Ecto neural progenitor cell (in vitro differentiated cells): ENCODE measurements around the gene HACL1.

ENCODE experiments used
- DNase-seq: peaks from one replicate; pipeline ENCODE4 v3.0.0-alpha.2; 2018; ENCODE audit warnings: low spot score

The HACL1 gene

DNA sequence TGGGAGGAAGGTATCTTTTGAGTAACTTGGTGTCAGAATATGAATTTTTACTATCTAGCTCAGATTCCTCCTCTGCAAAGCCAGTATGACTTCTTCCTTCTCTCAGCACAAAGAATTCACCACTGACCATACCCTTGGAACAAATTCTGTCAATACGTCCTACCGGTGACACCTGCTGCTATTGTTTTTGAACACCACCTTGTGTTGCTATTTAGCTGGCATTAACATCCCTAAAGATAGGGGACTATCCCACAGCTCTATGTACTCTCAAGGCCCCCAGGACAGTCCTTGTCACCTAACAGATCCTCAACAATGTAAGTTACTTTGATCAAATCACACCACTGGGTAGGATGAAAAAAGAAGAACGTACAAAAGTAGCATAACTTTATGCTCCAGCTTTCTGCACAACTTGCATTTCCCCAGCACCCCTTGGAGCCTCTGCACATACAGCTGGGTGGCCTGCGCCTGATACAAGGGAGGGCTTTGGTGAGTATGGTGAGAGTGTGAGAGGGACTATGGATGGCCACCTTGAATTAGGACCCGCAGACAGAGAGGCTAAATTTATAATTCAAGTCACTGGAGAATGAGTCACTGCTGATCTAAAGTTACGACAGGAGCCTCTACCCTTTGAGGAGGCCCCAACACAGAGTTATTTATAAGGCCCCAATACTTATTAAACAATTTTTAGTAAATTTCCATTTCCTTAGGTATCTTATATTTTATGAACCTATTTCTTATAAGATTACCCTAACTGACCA, 77.5 kb downstream of the HACL1 start:
- DNase-seq: no peak

DNA sequence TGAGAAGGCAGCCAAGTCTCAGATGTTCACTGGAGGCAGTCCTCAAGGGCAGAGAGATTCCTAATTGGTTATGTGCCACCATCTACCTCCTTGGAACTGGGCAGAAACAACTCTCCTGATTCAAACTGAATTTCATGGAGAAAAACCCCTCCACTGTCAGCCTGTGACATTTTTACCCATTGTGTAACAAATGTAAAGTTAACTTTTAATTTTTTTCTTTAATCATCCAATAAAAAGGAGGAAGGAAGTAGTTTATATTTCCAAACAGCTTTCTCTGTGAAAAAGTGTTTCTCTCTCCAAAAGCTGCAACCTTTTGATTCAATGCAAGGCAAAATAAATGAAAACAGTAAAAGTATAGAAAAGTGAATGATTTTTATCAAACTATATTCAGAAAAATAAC, 79.4 kb downstream of the HACL1 start:
- no peak for DNase-seq

DNA sequence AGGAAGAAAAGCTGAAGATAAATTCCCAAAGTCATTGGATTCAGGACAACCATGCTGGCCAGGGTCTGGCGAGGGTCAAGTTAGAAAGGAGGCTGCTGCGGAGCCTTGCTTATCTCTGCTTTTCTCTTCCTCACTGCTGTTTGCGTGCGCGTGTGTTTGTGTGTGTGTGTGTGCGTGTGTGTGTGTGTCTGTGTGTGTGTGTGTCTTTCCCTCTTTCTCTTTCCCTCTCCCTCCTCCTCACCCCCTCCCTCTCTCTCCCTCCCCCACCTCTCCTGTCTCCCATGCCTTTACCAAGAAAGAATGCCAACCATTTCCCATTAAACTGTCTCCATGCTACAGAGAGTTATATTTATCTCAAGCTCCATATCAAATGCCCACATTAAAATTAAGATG, 79.8 kb downstream of the HACL1 start, which contains the start of gene COLQ:
TSS of gene COLQ (minus strand) at position 134 of the 393 bp plus-strand sequence. CDS start at position 53, 81 bp downstream.
- DNase-seq: no peak

DNA sequence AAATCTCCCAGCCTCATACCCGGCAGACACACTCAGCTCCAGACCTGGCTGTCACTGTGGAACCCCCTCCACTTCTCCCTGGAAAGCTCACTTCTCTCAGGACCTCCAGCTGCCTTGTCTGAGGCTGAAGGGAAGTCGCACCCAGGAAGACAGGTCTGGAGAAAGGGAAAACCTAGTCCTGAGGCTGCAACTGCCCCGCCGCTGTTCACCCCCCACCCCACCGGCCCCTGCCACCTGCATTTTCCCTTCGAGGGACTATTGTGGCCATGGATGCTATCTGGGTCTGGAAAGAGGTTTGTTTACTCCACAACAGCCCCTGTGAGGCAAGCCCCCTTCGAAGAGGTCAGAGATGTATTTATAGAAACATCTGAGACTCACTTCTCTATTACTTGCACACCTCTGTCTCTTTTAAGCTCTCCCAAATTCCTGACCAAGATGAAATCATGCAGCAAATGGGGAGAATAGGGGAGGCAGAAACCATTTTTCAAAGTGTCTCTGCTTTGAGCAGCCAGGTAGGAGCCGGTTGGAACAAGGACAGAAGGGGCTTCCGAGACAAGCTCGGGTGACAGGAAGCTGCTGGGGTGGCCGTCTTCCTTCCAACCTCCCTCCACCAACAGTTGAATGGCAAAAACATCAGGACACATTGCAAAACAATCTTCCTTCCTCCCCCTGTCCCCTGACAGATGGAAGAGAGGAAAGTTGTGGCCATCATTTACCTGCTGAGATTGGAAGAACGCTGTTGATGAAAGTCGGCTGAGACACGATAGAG, 80.4 kb downstream of the HACL1 start:
- no peak for DNase-seq

DNA sequence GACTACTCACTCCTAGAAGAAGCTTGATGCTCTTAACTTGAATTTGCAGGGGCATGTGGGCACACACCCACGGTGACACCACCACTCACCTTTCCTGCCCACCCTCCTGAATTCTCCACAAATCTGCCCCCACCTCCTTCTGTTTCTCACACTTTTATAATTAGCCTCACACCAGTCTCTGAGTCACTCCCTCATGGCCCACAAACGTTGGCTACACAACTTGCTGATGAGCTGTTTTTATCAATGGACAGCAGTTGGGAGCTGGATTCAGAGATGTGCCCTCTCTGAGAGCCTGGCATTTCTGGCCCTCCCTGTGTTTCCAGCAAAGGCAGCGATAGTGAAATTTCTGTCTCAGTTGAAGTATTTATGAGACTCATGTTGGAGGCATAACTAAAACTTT, 81.2 kb downstream of the HACL1 start:
- no peak for DNase-seq

DNA sequence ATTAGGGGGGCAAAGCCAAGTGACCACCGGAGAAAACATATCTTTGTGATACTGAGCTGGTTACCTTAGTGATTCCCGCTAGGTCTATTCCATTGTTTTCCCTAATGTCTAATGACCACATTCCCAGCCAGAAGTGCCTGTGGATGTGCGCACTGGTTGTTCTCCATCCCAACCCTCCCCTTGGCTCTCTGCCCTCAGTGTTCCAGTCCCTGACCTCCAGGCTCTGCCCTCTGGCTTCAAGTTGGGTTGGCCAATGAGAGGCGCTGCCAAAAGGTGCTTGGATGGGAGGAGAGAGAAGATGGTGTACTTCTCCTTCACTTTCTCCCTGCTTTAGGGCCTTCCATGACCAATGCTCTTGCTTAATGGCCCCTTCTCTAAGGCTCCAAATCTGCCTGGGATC, 82.3 kb downstream of the HACL1 start:
- DNase-seq: no peak

DNA sequence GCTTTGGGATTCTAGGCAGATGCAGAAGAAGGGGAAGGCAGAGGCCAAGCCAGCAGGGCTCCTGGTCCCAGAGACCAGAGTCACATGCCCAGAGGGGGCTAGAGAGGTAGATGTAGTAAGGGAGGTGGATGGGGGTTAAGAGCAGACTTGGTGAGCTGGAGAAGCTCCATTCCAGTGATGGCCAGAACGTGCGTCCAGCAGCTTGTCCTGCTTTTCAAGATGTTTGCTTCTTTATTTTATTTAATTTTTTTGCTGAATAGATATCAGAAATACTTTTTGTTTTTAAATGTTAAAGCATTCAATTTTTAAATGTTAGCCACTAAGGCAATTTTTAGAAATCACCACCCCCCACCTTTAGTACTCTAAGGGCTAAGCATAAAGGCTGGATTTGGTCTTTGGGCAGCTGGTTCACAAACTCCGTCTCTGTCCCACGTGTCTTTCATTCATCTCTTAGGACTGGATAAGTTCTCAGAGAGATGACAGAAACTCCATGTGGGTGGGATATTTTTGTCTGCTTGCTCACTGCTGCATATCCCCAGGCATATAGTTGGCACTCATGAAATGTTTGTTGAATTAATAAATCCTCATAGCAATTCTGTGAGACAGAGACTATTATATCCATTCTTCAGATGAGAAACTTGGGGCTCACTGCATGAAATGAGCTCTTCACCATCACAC, 86.6 kb downstream of the HACL1 start:
- no peak for DNase-seq

DNA sequence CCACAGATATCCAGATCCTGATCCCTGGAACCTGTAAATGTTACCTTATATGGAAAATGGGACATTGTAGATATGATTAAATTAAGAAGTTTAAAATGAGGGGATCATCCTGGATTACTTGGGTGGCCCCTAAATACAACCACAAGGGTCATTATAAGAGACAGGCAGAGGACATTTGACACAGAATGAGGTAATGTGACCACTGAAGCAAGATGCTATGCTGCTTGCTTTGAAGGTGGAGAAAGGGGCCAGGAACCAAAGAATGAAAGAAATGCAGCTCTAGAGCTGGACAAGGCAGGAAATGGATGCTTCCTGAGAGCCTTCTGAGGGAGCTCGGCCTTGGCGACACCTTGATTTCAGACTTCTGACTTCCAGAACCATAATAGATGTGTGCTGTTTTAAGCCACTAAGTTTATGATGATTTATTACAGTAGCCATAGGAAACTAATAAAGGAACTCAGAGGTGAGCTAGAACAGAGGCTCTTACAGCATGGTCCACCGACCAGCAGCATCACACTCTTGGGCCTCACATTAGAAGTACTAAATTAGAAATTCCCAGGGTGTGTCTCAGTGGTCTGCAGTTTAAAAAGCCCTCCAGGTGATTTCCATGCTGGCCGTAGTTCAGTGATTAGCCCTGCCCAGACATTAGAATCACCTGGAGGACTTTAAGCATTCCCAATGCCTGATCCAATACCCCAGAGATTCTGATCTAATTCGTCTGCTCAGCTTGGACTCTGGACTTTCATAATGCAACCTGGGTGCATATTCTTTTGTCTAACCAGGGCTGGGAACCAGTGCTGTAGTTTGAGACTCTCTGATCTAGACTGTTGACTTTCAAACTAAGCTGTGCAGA, 87.3 kb downstream of the HACL1 start:
- DNase-seq: no peak

DNA sequence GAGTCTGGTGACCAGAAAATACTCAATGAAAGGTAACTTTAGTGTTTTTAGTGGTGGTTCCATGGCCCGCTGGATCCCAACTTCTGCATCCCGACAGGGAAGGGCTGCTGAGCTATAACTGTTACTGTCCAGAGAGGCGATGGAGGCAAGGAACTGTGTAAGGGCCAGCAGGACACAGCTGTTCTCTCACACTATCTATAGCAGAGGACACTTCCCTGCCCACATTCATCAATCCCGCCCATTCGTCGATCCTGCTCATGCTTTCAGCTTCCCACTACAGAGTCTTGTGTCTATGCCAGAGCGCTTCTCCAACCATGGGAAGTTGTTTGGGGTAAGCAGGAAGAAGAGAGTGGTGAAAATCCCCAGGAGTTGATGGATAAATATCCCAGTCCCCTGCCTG, 88.3 kb downstream of the HACL1 start:
- DNase-seq: no peak

DNA sequence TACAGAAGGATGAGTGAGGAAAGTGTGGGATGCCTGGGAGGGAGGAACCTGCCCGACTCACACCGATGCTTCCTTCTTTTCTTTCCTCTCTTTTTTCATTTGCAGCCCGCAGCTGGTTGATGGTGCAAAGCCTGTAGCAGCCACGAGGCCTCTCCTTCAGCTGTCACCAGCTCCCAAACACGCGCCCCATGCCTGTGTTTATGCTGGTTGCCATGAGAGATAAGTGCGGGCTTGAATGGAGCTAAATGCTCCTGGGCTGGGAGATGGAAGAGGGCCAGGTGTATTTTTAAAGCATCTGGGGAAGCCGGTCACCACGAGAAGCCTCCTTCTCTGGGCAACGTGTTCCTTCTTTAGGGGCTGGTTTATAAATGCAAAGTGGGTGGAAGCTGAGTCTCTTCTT, 89.2 kb downstream of the HACL1 start:
- DNase-seq: no peak

DNA sequence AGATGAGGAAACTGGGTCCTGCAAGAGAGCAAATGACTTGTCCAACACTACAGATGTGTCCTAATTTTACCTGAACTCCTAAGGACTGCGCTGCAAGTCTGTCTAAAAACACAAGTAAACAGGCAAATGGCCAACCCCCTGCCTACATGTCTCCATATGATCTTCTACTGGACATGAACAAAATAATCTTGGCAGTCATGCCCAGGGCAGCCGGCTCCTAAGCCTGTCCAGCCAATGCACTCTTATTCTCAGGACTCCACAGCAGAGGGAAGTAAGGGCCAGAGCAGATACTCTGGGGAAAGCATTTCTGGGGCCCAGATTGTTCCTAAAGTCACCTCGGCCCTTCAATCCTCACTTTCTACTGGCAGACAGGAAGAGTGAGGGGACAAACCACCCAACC, 90.2 kb downstream of the HACL1 start:
- DNase-seq: no peak
